Endodermal cell (in vitro differentiated cells): Measurements from ENCODE around the gene HEY2. TPM values are rescaled to one million over a fixed set of nuclear protein-coding genes. Genes with fewer than 3 reads are reported as not detected.
"Not testable (repeated sequence)": the region's sequence is repeated elsewhere in the genome, so short reads cannot be mapped to it uniquely, and the experiment has no call there.

ENCODE experiments used
- DNase-seq: peaks from one replicate; pipeline ENCODE4 v3.0.0-alpha.2; 2017
- H3K27ac ChIP-seq: 2 replicates; pipeline ENCODE4 v1.5.1; 2013; ENCODE audit warnings: mild to moderate bottlenecking, low read depth, low read length, moderate library complexity
- H3K27me3 ChIP-seq: 2 replicates; pipeline ENCODE4 v1.6.1; 2013; ENCODE audit warnings: mild to moderate bottlenecking, low read length, moderate library complexity; ENCODE audit not compliant: insufficient read depth, control insufficient read depth, poor library complexity, severe bottlenecking
- H3K36me3 ChIP-seq: 2 replicates; pipeline ENCODE4 v1.7.0; 2013; ENCODE audit warnings: mild to moderate bottlenecking, low read length, moderate library complexity; ENCODE audit not compliant: control insufficient read depth, insufficient read depth
- H3K4me1 ChIP-seq: one replicate; pipeline ENCODE4 v1.7.0; 2013; ENCODE audit warnings: low read length; ENCODE audit not compliant: control insufficient read depth, insufficient read depth
- H3K4me3 ChIP-seq: 2 replicates; pipeline ENCODE4 v1.5.1; 2013; ENCODE audit warnings: mild to moderate bottlenecking, low read length, moderate library complexity
- H3K9ac ChIP-seq: 2 replicates; pipeline ENCODE4 v1.6.1; 2013; ENCODE audit warnings: mild to moderate bottlenecking, low read length, moderate library complexity; ENCODE audit not compliant: poor library complexity, severe bottlenecking; ENCODE audit errors: extremely low read depth
- H3K9me3 ChIP-seq: 2 replicates; pipeline ENCODE4 v1.6.1; 2013; ENCODE audit warnings: mild to moderate bottlenecking, low read length, moderate library complexity; ENCODE audit not compliant: control insufficient read depth
- H3K27ac Mint-ChIP-seq: 2 replicates; pipeline ENCODE4 v1.8.0; 2020; ENCODE audit warnings: mixed read lengths
- H3K27me3 Mint-ChIP-seq: 2 replicates; pipeline ENCODE4 v1.8.0; 2021; ENCODE audit warnings: mild to moderate bottlenecking, mixed read lengths; ENCODE audit not compliant: insufficient read depth
- H3K36me3 Mint-ChIP-seq: 2 replicates; pipeline ENCODE4 v1.8.0; 2020; ENCODE audit warnings: low read depth, mixed read lengths
- H3K4me1 Mint-ChIP-seq: 2 replicates; pipeline ENCODE4 v1.8.0; 2020; ENCODE audit warnings: mixed read lengths
- H3K4me3 Mint-ChIP-seq: 2 replicates; pipeline ENCODE4 v1.8.0; 2020; ENCODE audit warnings: mild to moderate bottlenecking, moderate library complexity, mixed read lengths
- H3K9me3 Mint-ChIP-seq: 2 replicates; pipeline ENCODE4 v1.8.0; 2020; ENCODE audit warnings: mild to moderate bottlenecking, mixed read lengths
- WGBS, 2 experiments: methylation state at CpG; one replicate each; pipeline versions ENCODE4 v1.1.5 to v1.1.7; 2013; ENCODE audit warnings: missing lambda C conversion rate in 2 of 2, mixed read lengths in 1 of 2; ENCODE audit not compliant: insufficient coverage in 1 of 2, insufficient read length in 1 of 2; 5-methylcytosine and 5-hydroxymethylcytosine counted together
- long read RNA-seq, 4 experiments: library from polyadenylated mRNA in 2 of 4; library from RNA in 1 of 4; library from capped mRNA in 1 of 4; stranded (forward) in 3 of 4; unstranded in 1 of 4; transcript quantifications; one replicate each; pipeline ENCODE4 v2.0.0, GENCODE V29; 2020 to 2021; ENCODE audit warnings: inconsistent platforms in 1 of 4
- polyA plus RNA-seq, 2 experiments: library from polyadenylated mRNA; stranded (reverse); fragments of 50-300 nt; gene quantifications; one replicate each; pipeline ENCODE4 v1.2.3, GENCODE V29; 2013
- total RNA-seq, 2 donors: library from RNA; stranded (reverse); fragmentation: NEBNext Ultra II Directional in 1 of 2; extraction: Animal tissue kit (Norgen Biotek cat#: 25700) in 1 of 2; gene quantifications; 2 replicates in 1 of 2; 3 replicates in 1 of 2; pipeline ENCODE4 v1.2.1, GENCODE V29; 2021
- TF ChIP-seq, protein P1 (sequence below): fragments of 200-600 bp; sonication (generic); conservative IDR thresholded peaks from 2 replicates; pipeline ENCODE4 v1.5.0; 2021; ENCODE audit warnings: antibody characterized with exemption, mild to moderate bottlenecking

Gene HEY2
- total RNA-seq: 1 to 10 TPM; 2.3 to 4.3 TPM
- 2.2 TPM for polyA plus RNA-seq (2013, experiment 1 of 2)
- 2.6 TPM for polyA plus RNA-seq (2013, experiment 2 of 2)
- long read RNA-seq, experiment 1, partial matches to known transcripts: 1 of 1 reads
- long read RNA-seq, experiment 1, other reads (novel, unspliced or antisense): 0 of 1 reads
- long read RNA-seq, experiment 2, partial matches to known transcripts: 1 of 7 reads
- long read RNA-seq, experiment 2, other reads (novel, unspliced or antisense): 2 of 7 reads
- long read RNA-seq, experiment 3, transcript HEY2-201 (5 exons, 2,678 nt): major isoform, 11 of 17 reads
- long read RNA-seq, experiment 3, partial matches to known transcripts: 1 of 17 reads
- long read RNA-seq, experiment 3, other reads (novel, unspliced or antisense): 5 of 17 reads
- long read RNA-seq, experiment 4: 0 reads

- peak within 1 kb of the TSS; percentile 94 for H3K4me3 ChIP-seq
- H3K4me3 Mint-ChIP-seq: peak within 1 kb of the TSS; percentile 83
- H3K27ac Mint-ChIP-seq: peak within 1 kb of the TSS; percentile 88
- H3K4me1 Mint-ChIP-seq: peaks cover 40% of the 10 kb centered on the region
- 0% methylated on average over 16 to 95 of the region's 95 CpGs for WGBS, 2 experiments
- no peaks in the 10 kb centered on the region for H3K9me3 ChIP-seq
- H3K36me3 ChIP-seq: no peaks in the 10 kb centered on the region
- DNase-seq: peak; percentile 95
- H3K9me3 Mint-ChIP-seq: no peaks in the 10 kb centered on the region
- H3K9ac ChIP-seq: peak within 1 kb of the TSS; percentile 53
- TF ChIP-seq, protein P1, sequence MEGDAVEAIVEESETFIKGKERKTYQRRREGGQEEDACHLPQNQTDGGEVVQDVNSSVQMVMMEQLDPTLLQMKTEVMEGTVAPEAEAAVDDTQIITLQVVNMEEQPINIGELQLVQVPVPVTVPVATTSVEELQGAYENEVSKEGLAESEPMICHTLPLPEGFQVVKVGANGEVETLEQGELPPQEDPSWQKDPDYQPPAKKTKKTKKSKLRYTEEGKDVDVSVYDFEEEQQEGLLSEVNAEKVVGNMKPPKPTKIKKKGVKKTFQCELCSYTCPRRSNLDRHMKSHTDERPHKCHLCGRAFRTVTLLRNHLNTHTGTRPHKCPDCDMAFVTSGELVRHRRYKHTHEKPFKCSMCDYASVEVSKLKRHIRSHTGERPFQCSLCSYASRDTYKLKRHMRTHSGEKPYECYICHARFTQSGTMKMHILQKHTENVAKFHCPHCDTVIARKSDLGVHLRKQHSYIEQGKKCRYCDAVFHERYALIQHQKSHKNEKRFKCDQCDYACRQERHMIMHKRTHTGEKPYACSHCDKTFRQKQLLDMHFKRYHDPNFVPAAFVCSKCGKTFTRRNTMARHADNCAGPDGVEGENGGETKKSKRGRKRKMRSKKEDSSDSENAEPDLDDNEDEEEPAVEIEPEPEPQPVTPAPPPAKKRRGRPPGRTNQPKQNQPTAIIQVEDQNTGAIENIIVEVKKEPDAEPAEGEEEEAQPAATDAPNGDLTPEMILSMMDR: no peak
- peaks cover 27% of the 10 kb centered on the region for H3K27me3 Mint-ChIP-seq
- peaks cover 5% of the 10 kb centered on the region for H3K4me1 ChIP-seq
- peaks cover 61% of the 10 kb centered on the region for H3K27me3 ChIP-seq
- H3K27ac ChIP-seq: no peak within 1 kb of the TSS
- H3K36me3 Mint-ChIP-seq: no peaks in the 10 kb centered on the region
These were observed at the start of gene HEY2 for GRCh38 chr6:125749173-125749864. Gene HEY2, plus strand, starts transcription at chr6:125749632. Its CDS starts 145 bp downstream, at chr6:125749777.

- Histone ChIP-seq H3K27ac (peak overlapping the region; percentile 69), H3K27me3 (no peaks in the 10 kb centered on the region), H3K9ac (no peak overlapping the region), H3K4me3 (no peak overlapping the region), H3K36me3 (no peaks in the 10 kb centered on the region), H3K9me3 (peaks cover 3% of the 10 kb centered on the region), H3K4me1 (peaks cover 15% of the 10 kb centered on the region)
- peak overlapping the region; percentile 94 for H3K27ac Mint-ChIP-seq
- H3K4me3 Mint-ChIP-seq: peak overlapping the region; percentile 5
- H3K4me1 Mint-ChIP-seq: peaks cover 42% of the 10 kb centered on the region
- 46 to 62% methylated on average over 3 of the region's 3 CpGs for WGBS, 2 experiments
- DNase-seq: peak; percentile 71
- H3K9me3 Mint-ChIP-seq: peaks cover 12% of the 10 kb centered on the region
- peaks cover 16% of the 10 kb centered on the region for H3K36me3 Mint-ChIP-seq
- no peaks in the 10 kb centered on the region for H3K27me3 Mint-ChIP-seq
- TF ChIP-seq, protein P1: no peak
These were observed 48.7 kb upstream of the HEY2 start for GRCh38 chr6:125700581-125701353.

- H3K4me1 Mint-ChIP-seq: peaks cover 47% of the 10 kb centered on the region
- peak overlapping the region; percentile 69 for H3K27ac ChIP-seq
- H3K27me3 Mint-ChIP-seq: no peaks in the 10 kb centered on the region
- peaks cover 15% of the 10 kb centered on the region for H3K4me1 ChIP-seq
- WGBS, 2 experiments: 87 to 90% methylated on average over 1 of the region's 1 CpG
- no peak for DNase-seq
- peak overlapping the region; percentile 94 for H3K27ac Mint-ChIP-seq
- H3K9me3 ChIP-seq: peaks cover 3% of the 10 kb centered on the region
- H3K4me3 Mint-ChIP-seq: peak overlapping the region; percentile 5
- peaks cover 15% of the 10 kb centered on the region for H3K36me3 Mint-ChIP-seq
- H3K9me3 Mint-ChIP-seq: peaks cover 9% of the 10 kb centered on the region
- no peaks in the 10 kb centered on the region for H3K36me3 ChIP-seq
- TF ChIP-seq, protein P1: no peak
- H3K27me3 ChIP-seq: no peaks in the 10 kb centered on the region
- H3K4me3 ChIP-seq: no peak overlapping the region
- no peak overlapping the region for H3K9ac ChIP-seq
These were observed 48.1 kb upstream of the HEY2 start for GRCh38 chr6:125701354-125701668.

DNA sequence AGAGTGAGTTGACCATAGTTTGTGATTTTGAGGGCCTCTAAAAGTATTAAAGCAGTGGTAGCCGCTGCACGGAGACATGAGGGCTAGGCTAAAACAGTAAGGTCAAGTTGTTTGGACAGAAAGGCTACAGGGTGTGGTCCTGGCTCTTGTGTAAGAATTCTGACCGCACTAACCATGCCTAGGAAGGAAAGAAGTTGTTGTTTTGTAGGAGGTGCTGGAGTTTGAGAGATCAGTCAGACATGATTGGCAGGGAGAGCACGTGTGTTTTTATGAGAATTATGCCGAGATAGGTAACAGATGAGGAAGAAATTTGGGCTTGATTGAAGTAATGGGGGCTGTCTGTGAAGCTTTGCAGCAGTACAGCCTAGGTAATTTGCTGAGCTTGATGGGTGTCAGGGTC, 45.5 kb upstream of the HEY2 start:
- WGBS, 2 experiments: 60 to 83% methylated on average over 1 to 3 of the region's 5 CpGs
- H3K9me3 Mint-ChIP-seq, H3K4me3 ChIP-seq, DNase-seq, H3K36me3 Mint-ChIP-seq, H3K27ac ChIP-seq, H3K36me3 ChIP-seq, H3K9me3 ChIP-seq, H3K27me3 ChIP-seq, H3K27me3 Mint-ChIP-seq, H3K9ac ChIP-seq: not testable (repeated sequence)
- H3K4me1 Mint-ChIP-seq: peaks cover 64% of the 10 kb centered on the region
- H3K27ac Mint-ChIP-seq: peak overlapping the region; percentile 20
- H3K4me1 ChIP-seq: peaks cover 15% of the 10 kb centered on the region
- H3K4me3 Mint-ChIP-seq: peak overlapping the region; percentile 73
